HL-60 (cell line): ENCODE measurements around the gene UBTD2.

Source experiments
- CTCF ChIP-seq: IDR thresholded peaks from one replicate; pipeline ENCODE4 v1.5.1; 2011; ENCODE audit warnings: low read length, control low read depth, inconsistent platforms; ENCODE audit not compliant: insufficient read depth
- GABPA ChIP-seq: IDR thresholded peaks from 2 replicates; pipeline ENCODE4 v1.6.1; 2012; ENCODE audit warnings: low read depth
- POLR2AphosphoS5 ChIP-seq: IDR thresholded peaks from 2 replicates; pipeline ENCODE4 v1.6.1; 2012; ENCODE audit warnings: low read depth
- SPI1 ChIP-seq: IDR thresholded peaks from 2 replicates; pipeline ENCODE4 v1.6.1; 2012; ENCODE audit warnings: low read depth, mild to moderate bottlenecking, borderline replicate concordance

GRCh38 chr5:172305380-172305779 is 21.8 kb upstream of the UBTD2 start:
- TF ChIP-seq CTCF (no peak), GABPA (no peak), POLR2AphosphoS5 (no peak), SPI1 (no peak)
